Measurements from ENCODE around the gene KRT77.
"Not testable (repeated sequence)": the region's sequence is repeated elsewhere in the genome, so short reads cannot be mapped to it uniquely, and the experiment has no call there.

KRT77 gene

GRCh38 chr12:52673713-52674432 lies 29.5 kb downstream of the KRT77 start:
- no peak for DNase-seq

- DNase-seq, result no peak
These were observed 30.1 kb downstream of the KRT77 start for GRCh38 chr12:52673217-52673616.

GRCh38 chr12:52672321-52672933 lies 30.9 kb downstream of the KRT77 start:
- no peak for DNase-seq

GRCh38 chr12:52670961-52671360 lies 32.4 kb downstream of the KRT77 start:
- no peak for DNase-seq

- DNase-seq, result no peak
These were observed 32.8 kb downstream of the KRT77 start for GRCh38 chr12:52670506-52670905.

GRCh38 chr12:52669941-52670340 lies 33.4 kb downstream of the KRT77 start:
- DNase-seq, result not testable (repeated sequence)

GRCh38 chr12:52669426-52669825 lies 33.9 kb downstream of the KRT77 start:
- no peak for DNase-seq

GRCh38 chr12:52667931-52668330 lies 35.4 kb downstream of the KRT77 start:
- no peak for DNase-seq

- peak in 1 of 2 experiments; percentile 29 for DNase-seq
These were observed 35.8 kb downstream of the KRT77 start for GRCh38 chr12:52667509-52667908.

- no peak for DNase-seq
These were observed 36.9 kb downstream of the KRT77 start for GRCh38 chr12:52666471-52666870.

GRCh38 chr12:52663420-52663819 lies 39.9 kb downstream of the KRT77 start:
- no peak for DNase-seq

- DNase-seq, result no peak
These were observed 40.5 kb downstream of the KRT77 start for GRCh38 chr12:52662918-52663229.

- no peak for DNase-seq
These were observed 41.0 kb downstream of the KRT77 start for GRCh38 chr12:52662093-52662917.

GRCh38 chr12:52661668-52662067 lies 41.7 kb downstream of the KRT77 start:
- DNase-seq, result no peak

GRCh38 chr12:52660934-52661499 lies 42.3 kb downstream of the KRT77 start:
- no peak for DNase-seq

- no peak for DNase-seq
These were observed 43.4 kb downstream of the KRT77 start for GRCh38 chr12:52659951-52660350.

- no peak for DNase-seq
These were observed 43.9 kb downstream of the KRT77 start for GRCh38 chr12:52659395-52659794.

- DNase-seq, result no peak
These were observed 45.1 kb downstream of the KRT77 start for GRCh38 chr12:52658196-52658595.

GRCh38 chr12:52657250-52657902 lies 45.9 kb downstream of the KRT77 start:
- DNase-seq, result no peak

GRCh38 chr12:52656616-52657015 lies 46.7 kb downstream of the KRT77 start:
- no peak for DNase-seq

- no peak for DNase-seq
These were observed 47.6 kb downstream of the KRT77 start for GRCh38 chr12:52655720-52656124.

GRCh38 chr12:52655251-52655650 lies 48.1 kb downstream of the KRT77 start:
- no peak for DNase-seq

- DNase-seq, result no peak
These were observed 51.5 kb downstream of the KRT77 start, which contains the start of gene KRT2 for GRCh38 chr12:52651726-52652261. Gene KRT2 (minus strand): TSS chr12:52652211. CDS start chr12:52652142, 69 bp downstream.

Measured in NCI-H524 (cell line).